HepG2 (cell line): ENCODE measurements around the gene GPX2. TPM values are rescaled to one million over a fixed set of nuclear protein-coding genes. Genes with fewer than 3 reads are reported as not detected.
A peak's percentile ranks its signal among the peaks of the same experiment; 100 is the strongest.

Experiments
- AGO2 ChIP-seq: fragments of 200-400 bp; formaldehyde crosslinking; optimal IDR thresholded peaks from 2 replicates; pipeline ENCODE3; 2017; ENCODE audit warnings: mild to moderate bottlenecking, low read depth, low read length, moderate library complexity
- ATRX ChIP-seq: sonication (generic); formaldehyde crosslinking; IDR thresholded peaks from 2 replicates; pipeline ENCODE4 v1.4.0; 2020; ENCODE audit warnings: missing genetic modification reagents, borderline replicate concordance
- DDIT3 ChIP-seq: sonication (generic); formaldehyde crosslinking; IDR thresholded peaks from 2 replicates; pipeline ENCODE4 v1.4.0; 2020; ENCODE audit warnings: mild to moderate bottlenecking, missing genetic modification reagents
- FOSL2 ChIP-seq: sonication (generic); formaldehyde crosslinking; IDR thresholded peaks from 2 replicates; pipeline ENCODE4 v1.4.0; 2020; ENCODE audit warnings: missing genetic modification reagents
- HINFP ChIP-seq: sonication (generic); formaldehyde crosslinking; IDR thresholded peaks from 2 replicates; pipeline ENCODE4 v1.4.0; 2020; ENCODE audit warnings: low read depth, mild to moderate bottlenecking, missing genetic modification reagents
- HNRNPLL ChIP-seq: fragments of 200-400 bp; formaldehyde crosslinking; IDR thresholded peaks from 2 replicates; pipeline ENCODE4 v1.6.1; 2017; ENCODE audit warnings: mild to moderate bottlenecking, low read depth, low read length; ENCODE audit not compliant: poor library complexity, severe bottlenecking
- MAFF ChIP-seq: IDR thresholded peaks from 2 replicates; pipeline ENCODE4 v1.6.1; 2011; ENCODE audit warnings: low read depth, low read length, improper control_type of control experiment
- MED13 ChIP-seq: sonication (generic); formaldehyde crosslinking; IDR thresholded peaks from 2 replicates; pipeline ENCODE4 v1.5.0; 2020; ENCODE audit warnings: missing genetic modification reagents
- POGZ ChIP-seq: sonication (generic); formaldehyde crosslinking; IDR thresholded peaks from 2 replicates; pipeline ENCODE4 v1.4.0; 2020; ENCODE audit warnings: mild to moderate bottlenecking, missing genetic modification reagents
- SAFB2 ChIP-seq: sonication (generic); formaldehyde crosslinking; IDR thresholded peaks from 2 replicates; pipeline ENCODE4 v1.5.1; 2020; ENCODE audit warnings: missing genetic modification reagents, low read depth, mild to moderate bottlenecking, borderline replicate concordance
- TCF7L2 ChIP-seq: IDR thresholded peaks from 2 replicates; pipeline ENCODE4 v1.6.1; 2011; ENCODE audit warnings: mild to moderate bottlenecking, low read depth, low read length, moderate library complexity
- THRA ChIP-seq: sonication (generic); formaldehyde crosslinking; IDR thresholded peaks from 2 replicates; pipeline ENCODE4 v1.4.0; 2020; ENCODE audit warnings: missing genetic modification reagents, borderline replicate concordance
- WIZ ChIP-seq: sonication (generic); formaldehyde crosslinking; IDR thresholded peaks from 2 replicates; pipeline ENCODE4 v1.5.1; 2020; ENCODE audit warnings: mild to moderate bottlenecking, missing genetic modification reagents
- ZNF331 ChIP-seq: sonication (generic); formaldehyde crosslinking; IDR thresholded peaks from 2 replicates; pipeline ENCODE4 v1.4.0; 2020; ENCODE audit warnings: missing genetic modification reagents
- polyA plus RNA-seq, 8 experiments: library from polyadenylated mRNA; depleted of rRNA in 3 of 8; stranded (reverse) in 7 of 8; unstranded in 1 of 8; fragments of >200 nt; fragmentation: Illumina TruSeq in 4 of 8; extraction: Trizol in 4 of 8; gene quantifications; 2 replicates each; pipeline versions ENCODE4 v1.2.1 to v1.2.3, GENCODE V29; 2011 to 2016; ENCODE audit warnings: low read depth in 4 of 8, missing spikeins in 1 of 8, mixed read lengths in 1 of 8; ENCODE audit not compliant: insufficient read depth in 1 of 8
- total RNA-seq, 5 experiments: library from RNA; depleted of rRNA; stranded (reverse); fragments of >200 nt; fragmentation: Illumina TruSeq; extraction: Trizol; gene quantifications; 2 replicates each; pipeline ENCODE4 v1.2.3, GENCODE V29; 2016; ENCODE audit warnings: low read depth in 1 of 5
- TF ChIP-seq, protein P1 (sequence below), 2 experiments: IDR thresholded peaks; 2 replicates each; pipeline ENCODE4 v1.6.1; 2011 to 2012; ENCODE audit warnings: low read length in 2 of 2, borderline replicate concordance in 1 of 2, low read depth in 1 of 2, mild to moderate bottlenecking in 1 of 2, moderate library complexity in 1 of 2
- TF ChIP-seq, protein P2 (sequence below): sonication (generic); formaldehyde crosslinking; IDR thresholded peaks from 2 replicates; pipeline ENCODE4 v1.5.1; 2020; ENCODE audit warnings: missing genetic modification reagents, mild to moderate bottlenecking, borderline replicate concordance
- TF ChIP-seq, protein P3 (sequence below): conservative IDR thresholded peaks from 2 replicates; pipeline ENCODE4 v1.6.1; 2018; ENCODE audit warnings: missing genetic modification reagents

The GPX2 gene
- total and polyA plus RNA-seq, 2 of the 13 experiments (the other 11 are each of a cell fraction or from before 2014, with no cell fraction given): 526 to 674 TPM

GRCh38 chr14:64947710-64948611, 5.4 kb upstream of the GPX2 start (continued):
- TF ChIP-seq THRA (CRISPR knock-in tag) (no peak; the same call in 1 of the 2 replicates), ATRX (no peak), POGZ (CRISPR knock-in tag) (no peak), DDIT3 (CRISPR knock-in tag) (no peak), AGO2 (no peak), MAFF (no peak), WIZ (CRISPR knock-in tag) (no peak), ZNF331 (peak; percentile 63; the same call in 1 of the 2 replicates), FOSL2 (CRISPR knock-in tag) (peak; percentile 40; the same call in 1 of the 2 replicates), SAFB2 (no peak), TCF7L2 (no peak), HINFP (CRISPR knock-in tag) (no peak), MED13 (no peak; the same call in 1 of the 2 replicates), HNRNPLL (peak; percentile 7)
- TF ChIP-seq, protein P1, sequence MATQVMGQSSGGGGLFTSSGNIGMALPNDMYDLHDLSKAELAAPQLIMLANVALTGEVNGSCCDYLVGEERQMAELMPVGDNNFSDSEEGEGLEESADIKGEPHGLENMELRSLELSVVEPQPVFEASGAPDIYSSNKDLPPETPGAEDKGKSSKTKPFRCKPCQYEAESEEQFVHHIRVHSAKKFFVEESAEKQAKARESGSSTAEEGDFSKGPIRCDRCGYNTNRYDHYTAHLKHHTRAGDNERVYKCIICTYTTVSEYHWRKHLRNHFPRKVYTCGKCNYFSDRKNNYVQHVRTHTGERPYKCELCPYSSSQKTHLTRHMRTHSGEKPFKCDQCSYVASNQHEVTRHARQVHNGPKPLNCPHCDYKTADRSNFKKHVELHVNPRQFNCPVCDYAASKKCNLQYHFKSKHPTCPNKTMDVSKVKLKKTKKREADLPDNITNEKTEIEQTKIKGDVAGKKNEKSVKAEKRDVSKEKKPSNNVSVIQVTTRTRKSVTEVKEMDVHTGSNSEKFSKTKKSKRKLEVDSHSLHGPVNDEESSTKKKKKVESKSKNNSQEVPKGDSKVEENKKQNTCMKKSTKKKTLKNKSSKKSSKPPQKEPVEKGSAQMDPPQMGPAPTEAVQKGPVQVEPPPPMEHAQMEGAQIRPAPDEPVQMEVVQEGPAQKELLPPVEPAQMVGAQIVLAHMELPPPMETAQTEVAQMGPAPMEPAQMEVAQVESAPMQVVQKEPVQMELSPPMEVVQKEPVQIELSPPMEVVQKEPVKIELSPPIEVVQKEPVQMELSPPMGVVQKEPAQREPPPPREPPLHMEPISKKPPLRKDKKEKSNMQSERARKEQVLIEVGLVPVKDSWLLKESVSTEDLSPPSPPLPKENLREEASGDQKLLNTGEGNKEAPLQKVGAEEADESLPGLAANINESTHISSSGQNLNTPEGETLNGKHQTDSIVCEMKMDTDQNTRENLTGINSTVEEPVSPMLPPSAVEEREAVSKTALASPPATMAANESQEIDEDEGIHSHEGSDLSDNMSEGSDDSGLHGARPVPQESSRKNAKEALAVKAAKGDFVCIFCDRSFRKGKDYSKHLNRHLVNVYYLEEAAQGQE (IDR thresholded peaks at IDR 0.05; ENCODE audit: borderline replicate concordance in 1 of 2, low read depth in 1 of 2, low read length in 2 of 2): no peak
- TF ChIP-seq, protein P2, sequence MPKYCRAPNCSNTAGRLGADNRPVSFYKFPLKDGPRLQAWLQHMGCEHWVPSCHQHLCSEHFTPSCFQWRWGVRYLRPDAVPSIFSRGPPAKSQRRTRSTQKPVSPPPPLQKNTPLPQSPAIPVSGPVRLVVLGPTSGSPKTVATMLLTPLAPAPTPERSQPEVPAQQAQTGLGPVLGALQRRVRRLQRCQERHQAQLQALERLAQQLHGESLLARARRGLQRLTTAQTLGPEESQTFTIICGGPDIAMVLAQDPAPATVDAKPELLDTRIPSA (CRISPR knock-in tag): no peak
- TF ChIP-seq, protein P3, sequence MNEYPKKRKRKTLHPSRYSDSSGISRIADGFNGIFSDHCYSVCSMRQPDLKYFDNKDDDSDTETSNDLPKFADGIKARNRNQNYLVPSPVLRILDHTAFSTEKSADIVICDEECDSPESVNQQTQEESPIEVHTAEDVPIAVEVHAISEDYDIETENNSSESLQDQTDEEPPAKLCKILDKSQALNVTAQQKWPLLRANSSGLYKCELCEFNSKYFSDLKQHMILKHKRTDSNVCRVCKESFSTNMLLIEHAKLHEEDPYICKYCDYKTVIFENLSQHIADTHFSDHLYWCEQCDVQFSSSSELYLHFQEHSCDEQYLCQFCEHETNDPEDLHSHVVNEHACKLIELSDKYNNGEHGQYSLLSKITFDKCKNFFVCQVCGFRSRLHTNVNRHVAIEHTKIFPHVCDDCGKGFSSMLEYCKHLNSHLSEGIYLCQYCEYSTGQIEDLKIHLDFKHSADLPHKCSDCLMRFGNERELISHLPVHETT (CRISPR knock-in tag): no peak
